NT2/D1 (cell line): ENCODE data around the gene KIAA0232.

Source experiments
- YY1 ChIP-seq: IDR thresholded peaks from 2 replicates; pipeline ENCODE4 v1.6.1; 2011; ENCODE audit not compliant: insufficient read length, insufficient read depth
- ZNF274 ChIP-seq: IDR thresholded peaks from 2 replicates; pipeline ENCODE4 v1.6.1; 2011; ENCODE audit warnings: mild to moderate bottlenecking, low read depth, low read length

- TF ChIP-seq YY1 (no peak), ZNF274 (no peak)
These were observed 113.5 kb downstream of the KIAA0232 start for GRCh38 chr4:6896035-6896434.
